RWPE2 (cell line): ENCODE results near the gene PDGFRB.

Experiments used
- ATAC-seq: fragments of 200-7000 bp; cut with Tn5 transposase; 3 replicates; pipeline ENCODE4 v1.9.1; 2021; ENCODE audit warnings: low read depth
- DNase-seq: peaks from one replicate; pipeline ENCODE4 v3.0.0-alpha.2; 2020; ENCODE audit warnings: low spot score
- H3K27ac ChIP-seq: fragments of 450-650 bp; 2 replicates; pipeline ENCODE4 v1.5.1; 2017; ENCODE audit warnings: mild to moderate bottlenecking; ENCODE audit not compliant: poor library complexity, severe bottlenecking
- H3K27me3 ChIP-seq: fragments of 250-450 bp; sonication (Bioruptor Pico); 2 replicates; pipeline ENCODE4 v1.5.1; 2021; ENCODE audit warnings: mild to moderate bottlenecking, moderate library complexity; ENCODE audit not compliant: insufficient read depth, poor library complexity, severe bottlenecking
- H3K36me3 ChIP-seq: fragments of 250-450 bp; sonication (Bioruptor Pico); 2 replicates; pipeline ENCODE4 v1.5.1; 2020; ENCODE audit warnings: low read depth, mild to moderate bottlenecking, moderate library complexity
- H3K4me1 ChIP-seq: fragments of 250-450 bp; sonication (Bioruptor Pico); 2 replicates; pipeline ENCODE4 v1.5.1; 2021; ENCODE audit warnings: mild to moderate bottlenecking, moderate library complexity; ENCODE audit not compliant: insufficient read depth, poor library complexity, severe bottlenecking
- H3K4me3 ChIP-seq: fragments of 250-450 bp; sonication (Bioruptor Pico); 2 replicates; pipeline ENCODE4 v1.5.1; 2021; ENCODE audit warnings: mild to moderate bottlenecking, moderate library complexity; ENCODE audit not compliant: severe bottlenecking
- H3K9me3 ChIP-seq: fragments of 250-450 bp; sonication (Bioruptor Pico); 2 replicates; pipeline ENCODE4 v1.5.1; 2021; ENCODE audit warnings: mild to moderate bottlenecking, moderate library complexity; ENCODE audit not compliant: severe bottlenecking
- TF ChIP-seq, protein P1 (sequence below): fragments of 450-650 bp; IDR thresholded peaks from one replicate; pipeline ENCODE4 v1.5.1; 2017; ENCODE audit warnings: mild to moderate bottlenecking, moderate library complexity; ENCODE audit not compliant: poor library complexity, severe bottlenecking

The PDGFRB gene

DNA sequence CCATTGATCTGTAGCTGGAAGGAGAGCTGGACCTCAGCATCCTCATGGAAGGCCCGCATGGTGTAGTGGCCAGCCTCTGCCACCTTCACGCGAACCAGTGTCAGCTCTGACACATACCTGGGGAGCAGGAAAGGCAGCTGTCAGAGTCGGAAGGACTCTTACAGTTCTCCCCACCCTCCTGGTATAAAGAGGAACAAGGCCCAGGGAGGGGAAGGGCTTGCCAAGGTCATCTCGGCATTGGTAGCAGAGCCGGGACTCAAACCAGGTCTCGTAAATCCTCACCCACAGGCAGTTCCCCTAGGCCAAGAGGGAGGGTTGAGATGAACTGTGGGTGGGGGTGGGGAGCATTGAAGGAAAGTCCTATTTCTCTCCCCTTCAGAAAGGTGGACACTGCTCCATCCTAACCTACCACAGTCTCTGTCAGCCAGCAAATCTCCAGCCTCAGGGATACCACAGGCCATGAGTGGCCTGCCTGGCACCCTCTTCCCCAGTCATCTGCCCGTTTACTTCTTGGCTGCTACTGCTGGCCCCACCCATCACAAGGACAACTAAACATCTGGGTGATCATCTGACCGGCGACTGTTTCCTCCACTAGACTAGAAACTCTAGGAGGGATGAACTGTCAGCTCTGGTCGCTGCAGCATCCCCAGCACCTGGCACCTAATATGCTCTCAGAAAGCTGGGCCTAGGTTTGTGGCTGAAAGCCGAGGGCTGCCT is 23.5 kb downstream of the PDGFRB start:
- no peaks in the 10 kb centered on the region for H3K36me3 ChIP-seq
- H3K27ac ChIP-seq = no peak overlapping the region
- DNase-seq = no peak

GRCh38 chr5:150131461-150131860 is 24.2 kb downstream of the PDGFRB start:
- no peak overlapping the region for H3K4me3 ChIP-seq
- no peaks in the 10 kb centered on the region for H3K27me3 ChIP-seq
- no peak overlapping the region for H3K27ac ChIP-seq
- no peaks in the 10 kb centered on the region for H3K4me1 ChIP-seq
- no peaks in the 10 kb centered on the region for H3K9me3 ChIP-seq
- TF ChIP-seq, protein P1, sequence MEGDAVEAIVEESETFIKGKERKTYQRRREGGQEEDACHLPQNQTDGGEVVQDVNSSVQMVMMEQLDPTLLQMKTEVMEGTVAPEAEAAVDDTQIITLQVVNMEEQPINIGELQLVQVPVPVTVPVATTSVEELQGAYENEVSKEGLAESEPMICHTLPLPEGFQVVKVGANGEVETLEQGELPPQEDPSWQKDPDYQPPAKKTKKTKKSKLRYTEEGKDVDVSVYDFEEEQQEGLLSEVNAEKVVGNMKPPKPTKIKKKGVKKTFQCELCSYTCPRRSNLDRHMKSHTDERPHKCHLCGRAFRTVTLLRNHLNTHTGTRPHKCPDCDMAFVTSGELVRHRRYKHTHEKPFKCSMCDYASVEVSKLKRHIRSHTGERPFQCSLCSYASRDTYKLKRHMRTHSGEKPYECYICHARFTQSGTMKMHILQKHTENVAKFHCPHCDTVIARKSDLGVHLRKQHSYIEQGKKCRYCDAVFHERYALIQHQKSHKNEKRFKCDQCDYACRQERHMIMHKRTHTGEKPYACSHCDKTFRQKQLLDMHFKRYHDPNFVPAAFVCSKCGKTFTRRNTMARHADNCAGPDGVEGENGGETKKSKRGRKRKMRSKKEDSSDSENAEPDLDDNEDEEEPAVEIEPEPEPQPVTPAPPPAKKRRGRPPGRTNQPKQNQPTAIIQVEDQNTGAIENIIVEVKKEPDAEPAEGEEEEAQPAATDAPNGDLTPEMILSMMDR = no peak
- DNase-seq (no peak), ATAC-seq (no peak)
- H3K36me3 ChIP-seq = no peaks in the 10 kb centered on the region

More for the DNA sequence above, 23.5 kb downstream of the PDGFRB start:
- no peaks in the 10 kb centered on the region for H3K27me3 ChIP-seq
- no peak for ATAC-seq
- H3K4me3 ChIP-seq = no peak overlapping the region
- no peaks in the 10 kb centered on the region for H3K9me3 ChIP-seq
- TF ChIP-seq, protein P1 = no peak
- no peaks in the 10 kb centered on the region for H3K4me1 ChIP-seq

DNA sequence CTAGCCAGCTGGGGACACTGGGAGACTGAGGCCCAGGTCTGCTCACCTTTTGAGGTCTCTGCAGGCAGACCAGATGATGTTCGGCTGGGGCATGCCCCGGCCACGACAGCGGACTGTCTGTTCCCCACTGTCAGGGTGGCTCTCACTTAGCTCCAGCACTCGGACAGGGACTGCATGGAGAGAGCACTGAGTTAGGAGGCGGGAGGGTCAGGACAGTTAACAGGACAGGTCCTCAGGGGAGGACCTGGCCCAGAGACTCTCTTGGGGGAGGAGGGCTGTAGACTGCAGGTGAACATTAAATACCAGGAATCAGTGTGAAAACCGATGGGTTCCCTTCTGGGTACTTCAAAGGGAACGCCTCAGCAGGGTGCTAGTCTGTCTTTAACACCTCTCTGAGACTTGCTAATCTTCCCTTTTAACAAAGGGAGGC is 25.1 kb downstream of the PDGFRB start:
- DNase-seq (no peak), ATAC-seq (no peak)
- Histone ChIP-seq H3K27me3 (no peaks in the 10 kb centered on the region), H3K36me3 (no peaks in the 10 kb centered on the region), H3K27ac (no peak overlapping the region), H3K9me3 (no peaks in the 10 kb centered on the region), H3K4me1 (no peaks in the 10 kb centered on the region), H3K4me3 (no peak overlapping the region)
- TF ChIP-seq, protein P1 = no peak

DNA sequence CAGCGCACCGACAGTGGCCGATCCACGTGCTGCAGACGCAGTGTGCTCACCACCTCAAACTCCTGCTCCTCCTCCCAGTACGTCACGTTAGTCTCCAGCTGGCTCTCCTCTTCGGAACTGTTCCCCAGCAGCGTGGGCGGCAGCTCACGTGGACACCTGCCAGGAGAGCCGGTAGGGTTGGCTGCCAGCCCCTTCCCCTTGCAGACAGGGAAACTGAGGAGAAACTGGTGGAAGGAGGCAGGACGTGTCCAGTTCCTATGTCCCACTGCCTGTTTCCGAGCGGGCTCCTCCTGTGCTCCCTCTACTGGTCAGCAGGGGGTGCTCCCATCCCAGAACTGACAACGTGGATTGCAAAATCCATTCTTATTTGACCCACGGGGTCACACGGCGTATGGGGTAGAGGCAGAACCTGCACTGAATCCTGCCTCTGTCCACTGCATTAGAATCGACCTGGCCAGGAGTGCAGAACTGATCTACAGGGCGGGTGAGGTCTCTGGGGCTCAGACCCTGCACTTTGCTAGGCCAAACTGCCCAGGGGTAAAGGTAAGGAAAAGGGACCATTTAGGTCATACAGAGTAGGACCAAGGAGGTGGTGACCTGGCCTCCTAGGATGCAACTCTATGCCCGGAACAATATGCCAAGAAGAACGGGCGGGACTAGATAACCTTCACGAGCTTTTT is 25.7 kb downstream of the PDGFRB start:
- Histone ChIP-seq H3K36me3 (no peaks in the 10 kb centered on the region), H3K9me3 (no peaks in the 10 kb centered on the region), H3K4me1 (no peaks in the 10 kb centered on the region), H3K4me3 (no peak overlapping the region), H3K27ac (no peak overlapping the region), H3K27me3 (no peaks in the 10 kb centered on the region)
- ATAC-seq = peak; percentile 65
- TF ChIP-seq, protein P1 = peak; percentile 98
- no peak for DNase-seq

GRCh38 chr5:150129454-150129812 is 26.2 kb downstream of the PDGFRB start:
- Histone ChIP-seq H3K27me3 (no peaks in the 10 kb centered on the region), H3K36me3 (no peaks in the 10 kb centered on the region), H3K9me3 (no peaks in the 10 kb centered on the region), H3K4me3 (no peak overlapping the region), H3K27ac (no peak overlapping the region), H3K4me1 (no peaks in the 10 kb centered on the region)
- ATAC-seq (no peak), DNase-seq (no peak)
- TF ChIP-seq, protein P1 = no peak
